HG03442 (cell line): ENCODE data around the gene SLC45A2.
"Not testable (repeated sequence)": the region's sequence is repeated elsewhere in the genome, so short reads cannot be mapped to it uniquely, and the experiment has no call there.

ENCODE experiments used
- ATAC-seq: cut with Tn5 transposase; IDR thresholded peaks from one replicate; pipeline ENCODE4 v1.9.1; 2021; ENCODE audit warnings: mild to moderate bottlenecking, moderate library complexity; ENCODE audit not compliant: unreplicated experiment

The SLC45A2 gene

DNA sequence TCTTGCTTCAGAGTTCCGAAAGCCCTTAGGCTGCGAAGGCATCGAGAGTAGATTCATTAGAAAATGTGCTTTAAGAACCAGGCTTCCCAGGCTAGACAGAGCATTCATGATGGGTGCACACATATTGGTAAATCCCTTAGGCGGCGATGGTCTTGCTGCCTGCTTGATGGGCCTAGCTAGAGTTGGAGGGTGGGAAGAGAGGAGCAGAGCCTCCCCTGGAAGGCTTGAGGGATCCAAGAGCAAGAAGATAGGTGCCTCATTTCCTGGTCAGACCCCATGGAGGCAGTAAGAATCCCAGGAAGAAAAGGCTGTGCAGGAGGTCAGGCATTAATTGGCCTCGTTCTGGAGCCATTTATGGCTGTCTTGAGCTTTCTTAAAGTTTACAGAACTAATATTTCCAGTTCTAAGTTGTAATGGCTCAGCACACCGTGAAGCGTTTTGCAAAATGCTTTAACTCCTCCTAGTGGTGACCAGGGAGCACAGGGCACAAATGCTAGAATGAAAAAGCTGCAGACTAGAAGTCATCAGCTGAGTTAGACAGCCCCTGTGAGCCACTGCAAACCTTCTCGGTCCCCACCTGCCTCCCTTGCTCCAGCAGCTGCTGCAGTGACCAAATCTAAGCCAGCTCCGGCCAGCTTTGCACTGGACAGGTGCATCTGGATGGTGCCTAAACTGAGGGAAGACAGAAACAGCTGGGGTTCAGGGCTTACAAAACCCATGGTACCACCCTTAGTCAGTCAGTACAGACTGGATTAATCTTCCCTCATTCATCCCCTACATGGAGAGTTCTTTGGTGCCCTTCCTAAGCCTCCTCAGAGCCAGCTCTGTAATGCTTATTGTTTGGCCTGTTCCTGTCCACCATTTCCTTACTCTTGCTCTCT lies 14.7 kb downstream of the SLC45A2 start:
- ATAC-seq = peak; percentile 77

DNA sequence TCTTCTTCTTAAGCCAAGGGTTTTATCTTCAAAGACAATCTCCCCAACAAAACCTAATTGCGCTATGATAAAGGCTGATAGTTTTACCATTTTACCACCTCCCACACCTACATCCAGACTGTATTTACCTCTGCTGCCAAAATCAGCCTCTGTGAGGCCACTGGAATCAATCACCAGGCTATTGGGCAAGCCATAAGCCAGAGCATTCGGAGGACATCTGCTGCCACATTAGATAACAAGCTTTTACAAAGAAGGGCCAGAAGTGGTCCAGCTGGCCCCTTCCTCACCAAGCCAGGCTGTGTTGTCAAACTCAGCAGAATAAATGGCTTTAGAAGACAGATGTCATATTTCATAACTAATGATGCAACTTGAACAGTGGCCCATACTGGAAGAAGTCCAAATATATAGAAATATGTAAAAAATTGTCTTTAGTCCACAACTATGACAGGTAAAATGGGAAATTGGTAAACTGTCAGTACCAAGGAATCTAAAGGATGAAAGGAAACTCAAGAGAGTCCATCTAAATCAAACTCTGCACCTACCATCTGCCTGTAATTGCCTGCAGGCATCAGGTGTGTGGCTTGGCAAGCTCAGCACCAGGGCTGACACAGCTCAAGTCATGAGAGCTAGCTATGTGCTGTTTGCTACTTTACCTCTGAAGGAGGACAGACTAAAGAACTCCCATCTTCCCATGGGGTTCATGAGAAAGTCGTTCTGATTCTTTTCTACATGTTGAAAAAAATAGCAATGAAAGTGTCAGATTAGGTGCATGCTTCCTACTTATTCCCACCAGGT lies 16.1 kb downstream of the SLC45A2 start:
- ATAC-seq = no peak

DNA sequence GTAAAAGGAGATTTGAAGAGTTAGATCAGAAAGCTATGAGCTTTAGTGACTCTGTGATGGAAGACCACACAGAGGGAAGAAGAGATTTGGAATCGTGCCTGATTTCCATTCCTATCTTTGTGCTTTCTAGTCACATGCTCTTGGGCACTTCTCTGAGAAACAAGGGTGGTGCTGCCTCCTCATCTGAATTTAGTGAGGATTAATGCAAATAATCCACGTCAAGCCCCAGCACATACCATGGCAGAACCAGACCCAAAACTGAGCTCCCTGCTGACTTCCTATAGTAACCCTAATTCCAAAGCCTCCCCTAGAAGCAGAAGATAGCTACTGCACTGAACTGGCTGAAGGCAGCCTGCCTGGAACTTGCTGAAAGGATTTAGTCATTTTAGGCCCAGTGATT lies 17.7 kb downstream of the SLC45A2 start:
- no peak for ATAC-seq

DNA sequence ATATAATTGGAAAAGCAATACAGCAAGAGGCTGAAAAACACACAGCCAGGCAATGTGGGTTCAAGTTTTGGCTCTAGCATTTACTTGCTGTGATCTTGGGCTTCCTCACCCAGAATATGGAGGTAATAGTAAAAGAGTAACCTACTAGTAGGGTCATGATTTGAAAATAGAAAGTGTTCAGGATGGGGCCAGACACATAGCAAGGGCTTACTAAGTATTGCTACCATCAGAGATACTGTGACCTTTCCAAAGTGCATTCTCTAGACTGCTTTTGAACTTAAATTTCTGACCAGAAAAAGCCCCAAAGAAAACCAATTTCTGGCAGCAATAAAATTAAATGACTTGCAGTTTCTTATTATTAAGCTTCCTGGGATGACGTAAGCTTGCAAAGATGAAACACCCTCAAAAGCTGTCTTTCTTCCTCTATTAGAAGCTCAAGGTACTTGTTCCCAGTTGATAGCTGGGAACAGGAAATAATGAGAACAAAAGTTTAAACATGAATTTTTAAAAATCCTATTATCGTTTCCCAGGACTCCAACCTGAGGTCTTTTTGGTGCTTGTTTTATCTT lies 20.3 kb downstream of the SLC45A2 start:
- ATAC-seq = no peak

DNA sequence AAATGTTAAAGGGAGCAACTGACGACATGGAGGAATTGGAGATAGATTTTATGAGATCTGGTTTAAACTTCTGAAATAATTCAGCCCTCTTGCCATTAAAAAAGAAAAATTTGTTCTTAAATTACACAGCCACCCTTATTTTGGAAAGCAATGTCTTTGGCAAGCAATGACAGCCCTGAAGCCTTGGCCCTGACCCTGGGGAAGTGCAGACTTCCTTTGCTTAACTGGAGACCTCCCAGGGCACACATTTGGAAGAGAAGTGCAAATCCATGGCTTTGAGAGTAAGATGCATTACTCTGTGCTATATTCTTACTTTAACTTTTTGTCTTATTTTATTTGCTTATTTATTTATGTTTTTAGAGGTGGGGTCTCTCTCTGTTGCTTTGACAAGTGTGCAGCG lies 26.3 kb downstream of the SLC45A2 start:
- no peak for ATAC-seq

DNA sequence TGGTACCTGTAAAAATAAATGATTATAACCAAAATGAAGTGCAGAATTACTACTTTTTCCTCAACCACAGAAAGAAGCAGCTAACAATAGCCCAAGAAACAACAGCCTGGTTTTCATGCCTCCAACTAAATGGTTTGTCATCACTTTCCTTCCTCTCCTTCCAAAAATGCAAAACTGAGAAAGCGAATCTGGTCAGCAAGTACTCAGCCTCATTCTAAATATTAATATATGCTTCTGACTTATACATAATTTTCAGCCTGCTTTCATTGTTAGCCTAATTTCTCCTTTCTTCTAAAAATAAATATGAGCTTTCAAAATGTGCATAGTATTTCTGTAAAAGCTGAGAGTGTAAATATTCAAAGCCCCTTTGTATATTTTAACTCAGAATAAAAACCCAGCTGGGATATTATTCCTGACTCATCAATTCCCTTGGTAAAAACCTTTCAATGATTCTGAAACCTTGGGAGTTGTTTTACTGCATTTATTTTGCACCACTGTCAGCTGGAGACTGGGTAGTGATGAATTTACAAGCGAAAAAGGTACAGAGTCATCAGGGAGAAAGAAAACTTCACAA lies 26.8 kb downstream of the SLC45A2 start:
- no peak for ATAC-seq

DNA sequence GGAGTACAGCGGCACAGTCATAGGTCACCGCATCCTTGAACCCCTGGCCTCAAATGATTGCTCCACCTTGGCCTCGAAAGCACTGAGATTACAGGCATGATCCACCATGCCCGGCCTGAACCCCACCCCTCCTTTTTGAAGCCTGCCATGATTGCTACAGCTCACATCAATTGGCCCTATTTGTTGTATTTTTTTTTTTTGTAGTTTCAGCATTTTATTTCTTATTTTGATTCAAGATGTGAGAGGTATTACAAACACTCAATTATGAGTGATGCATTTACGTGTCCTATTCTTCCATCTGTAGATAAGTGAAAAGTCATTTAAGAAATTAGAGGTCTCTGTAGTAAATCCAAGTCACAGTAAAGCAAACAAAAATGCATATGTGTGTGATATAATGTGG lies 32.3 kb downstream of the SLC45A2 start:
- not testable (repeated sequence) for ATAC-seq

DNA sequence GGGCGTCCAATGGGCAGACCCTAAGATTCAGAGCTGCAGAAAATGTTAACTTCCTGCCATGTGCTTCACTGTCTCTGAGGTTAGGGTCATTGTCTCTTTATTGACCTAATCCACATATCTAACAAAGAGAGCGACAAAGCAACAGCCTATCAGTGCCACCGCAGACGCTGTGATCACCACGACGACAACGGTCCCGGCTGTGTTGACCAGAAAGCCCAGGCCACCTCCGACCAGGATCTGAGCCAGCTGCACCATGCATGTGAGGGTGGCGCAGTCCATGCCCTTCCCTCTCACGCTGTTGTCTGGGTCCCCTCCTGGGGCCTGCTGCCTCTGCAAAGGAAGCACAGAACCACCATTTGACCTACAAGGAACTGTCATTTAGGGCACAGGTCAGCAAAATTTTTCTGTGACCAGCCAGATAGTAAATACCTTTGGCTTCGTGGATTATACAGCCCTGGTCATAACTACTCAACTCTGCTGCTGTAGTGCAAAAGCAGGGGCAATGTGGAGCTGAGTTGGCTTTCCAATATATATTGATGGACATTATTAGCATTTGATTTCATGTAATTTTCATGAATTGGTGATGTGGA lies 39.9 kb downstream of the SLC45A2 start:
- ATAC-seq = no peak

DNA sequence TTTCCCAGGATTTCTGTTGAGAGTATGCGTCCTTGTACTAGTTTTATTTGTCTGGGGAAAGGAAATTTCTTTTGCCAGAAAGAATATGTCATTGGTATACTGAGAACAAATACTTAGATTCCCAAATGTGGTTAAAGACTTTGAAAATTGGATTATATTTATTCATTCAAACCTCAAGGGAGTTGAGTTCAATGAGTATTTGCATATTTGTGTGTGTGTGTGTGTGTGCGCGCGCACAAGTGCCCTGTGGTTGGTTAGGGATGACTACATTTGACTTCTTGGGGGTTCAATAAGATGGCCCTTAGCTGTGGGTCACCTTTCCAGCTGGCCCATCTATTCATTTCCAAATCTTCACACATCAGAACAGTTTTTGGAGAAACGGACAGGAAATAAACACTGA lies 43.4 kb downstream of the SLC45A2 start:
- ATAC-seq = no peak

DNA sequence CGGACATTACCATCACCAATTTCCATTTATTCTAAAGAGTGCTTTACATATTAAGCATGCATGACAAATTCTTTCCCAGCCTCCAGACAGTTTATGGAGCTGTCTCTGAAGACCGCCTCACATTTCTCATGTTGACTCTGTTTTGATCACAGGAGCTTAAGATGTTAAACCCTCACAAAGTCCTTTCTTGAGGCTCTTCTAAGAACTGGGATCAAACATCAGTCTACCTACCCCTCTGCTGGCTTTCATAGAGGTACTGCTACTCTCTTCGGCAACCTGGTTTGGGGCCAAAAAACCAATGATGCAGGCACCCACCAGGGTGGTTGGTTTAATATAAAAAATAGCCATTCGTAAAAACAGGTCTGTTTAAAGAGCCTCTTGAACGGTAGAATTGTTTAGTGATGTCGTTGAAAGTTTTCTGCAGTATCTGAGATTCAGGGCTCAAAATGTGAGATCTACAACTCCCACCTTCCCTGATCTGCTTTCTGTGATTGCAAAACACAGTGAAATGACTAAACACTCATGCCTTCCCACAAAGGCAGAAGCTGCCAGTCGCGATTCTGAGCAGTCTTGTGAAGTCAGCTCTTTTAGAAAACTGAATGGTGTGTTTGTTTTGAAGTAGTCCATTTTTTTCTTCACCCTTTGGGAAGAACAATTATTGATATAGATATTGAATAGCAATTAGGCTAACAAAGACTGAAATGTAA lies 44.8 kb downstream of the SLC45A2 start:
- ATAC-seq = no peak

DNA sequence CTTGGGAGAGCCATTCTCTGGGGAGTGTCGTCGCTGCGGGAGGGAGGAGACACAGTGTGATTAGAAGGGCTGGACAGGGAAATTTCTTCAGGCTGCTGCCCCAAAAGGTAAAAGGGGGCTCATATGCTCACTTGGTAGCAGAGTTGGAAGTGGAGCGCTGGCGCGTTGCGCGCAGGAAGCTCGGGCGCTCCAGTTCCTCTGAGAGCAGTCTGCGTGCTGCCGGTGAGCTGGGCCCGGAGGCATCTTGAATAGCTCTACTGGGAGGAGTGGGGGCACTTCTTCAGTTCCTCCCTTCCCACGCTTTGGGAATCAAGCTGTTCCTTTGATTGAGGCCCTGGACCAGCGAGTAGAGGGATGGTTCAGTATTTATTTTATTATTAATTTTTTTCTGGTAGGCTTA lies 45.6 kb downstream of the SLC45A2 start:
- no peak for ATAC-seq

DNA sequence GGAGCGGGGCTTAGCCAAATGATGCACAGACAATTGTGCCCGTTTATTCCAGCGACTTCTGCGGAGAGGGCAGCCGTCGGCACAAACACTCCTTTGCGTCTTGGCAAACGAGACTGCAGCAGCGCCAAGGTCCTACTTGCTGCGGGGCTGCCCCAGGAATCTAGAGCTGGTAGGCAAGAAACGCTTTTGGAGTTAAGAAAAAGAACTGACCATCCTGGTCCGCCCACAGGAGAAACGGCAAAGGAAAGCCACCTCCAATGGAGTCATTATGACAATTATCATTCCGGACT lies 46.0 kb downstream of the SLC45A2 start:
- ATAC-seq = no peak

DNA sequence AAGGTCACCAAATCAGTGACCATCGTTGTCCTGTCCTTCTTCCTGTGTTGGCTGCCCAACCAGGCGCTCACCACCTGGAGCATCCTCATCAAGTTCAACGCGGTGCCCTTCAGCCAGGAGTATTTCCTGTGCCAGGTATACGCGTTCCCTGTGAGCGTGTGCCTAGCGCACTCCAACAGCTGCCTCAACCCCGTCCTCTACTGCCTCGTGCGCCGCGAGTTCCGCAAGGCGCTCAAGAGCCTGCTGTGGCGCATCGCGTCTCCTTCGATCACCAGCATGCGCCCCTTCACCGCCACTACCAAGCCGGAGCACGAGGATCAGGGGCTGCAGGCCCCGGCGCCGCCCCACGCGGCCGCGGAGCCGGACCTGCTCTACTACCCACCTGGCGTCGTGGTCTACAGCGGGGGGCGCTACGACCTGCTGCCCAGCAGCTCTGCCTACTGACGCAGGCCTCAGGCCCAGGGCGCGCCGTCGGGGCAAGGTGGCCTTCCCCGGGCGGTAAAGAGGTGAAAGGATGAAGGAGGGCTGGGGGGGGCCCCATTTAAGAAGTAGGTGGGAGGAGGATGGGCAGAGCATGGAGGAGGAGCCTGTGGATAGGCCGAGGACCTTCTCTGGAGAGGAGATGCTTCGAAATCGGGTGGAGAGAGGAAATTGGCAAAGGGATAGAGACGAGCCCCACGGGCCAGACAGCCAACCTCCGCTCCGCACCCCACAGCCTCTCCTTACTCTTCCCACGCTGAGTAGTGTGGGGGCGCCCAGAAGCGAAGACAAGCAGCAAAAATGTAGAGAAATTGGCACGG lies 46.6 kb downstream of the SLC45A2 start:
- no peak for ATAC-seq

DNA sequence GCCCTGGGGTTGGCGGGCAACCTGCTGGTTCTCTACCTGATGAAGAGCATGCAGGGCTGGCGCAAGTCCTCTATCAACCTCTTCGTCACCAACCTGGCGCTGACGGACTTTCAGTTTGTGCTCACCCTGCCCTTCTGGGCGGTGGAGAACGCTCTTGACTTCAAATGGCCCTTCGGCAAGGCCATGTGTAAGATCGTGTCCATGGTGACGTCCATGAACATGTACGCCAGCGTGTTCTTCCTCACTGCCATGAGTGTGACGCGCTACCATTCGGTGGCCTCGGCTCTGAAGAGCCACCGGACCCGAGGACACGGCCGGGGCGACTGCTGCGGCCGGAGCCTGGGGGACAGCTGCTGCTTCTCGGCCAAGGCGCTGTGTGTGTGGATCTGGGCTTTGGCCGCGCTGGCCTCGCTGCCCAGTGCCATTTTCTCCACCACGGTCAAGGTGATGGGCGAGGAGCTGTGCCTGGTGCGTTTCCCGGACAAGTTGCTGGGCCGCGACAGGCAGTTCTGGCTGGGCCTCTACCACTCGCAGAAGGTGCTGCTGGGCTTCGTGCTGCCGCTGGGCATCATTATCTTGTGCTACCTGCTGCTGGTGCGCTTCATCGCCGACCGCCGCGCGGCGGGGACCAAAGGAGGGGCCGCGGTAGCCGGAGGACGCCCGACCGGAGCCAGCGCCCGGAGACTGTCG lies 47.3 kb downstream of the SLC45A2 start:
- ATAC-seq = no peak

DNA sequence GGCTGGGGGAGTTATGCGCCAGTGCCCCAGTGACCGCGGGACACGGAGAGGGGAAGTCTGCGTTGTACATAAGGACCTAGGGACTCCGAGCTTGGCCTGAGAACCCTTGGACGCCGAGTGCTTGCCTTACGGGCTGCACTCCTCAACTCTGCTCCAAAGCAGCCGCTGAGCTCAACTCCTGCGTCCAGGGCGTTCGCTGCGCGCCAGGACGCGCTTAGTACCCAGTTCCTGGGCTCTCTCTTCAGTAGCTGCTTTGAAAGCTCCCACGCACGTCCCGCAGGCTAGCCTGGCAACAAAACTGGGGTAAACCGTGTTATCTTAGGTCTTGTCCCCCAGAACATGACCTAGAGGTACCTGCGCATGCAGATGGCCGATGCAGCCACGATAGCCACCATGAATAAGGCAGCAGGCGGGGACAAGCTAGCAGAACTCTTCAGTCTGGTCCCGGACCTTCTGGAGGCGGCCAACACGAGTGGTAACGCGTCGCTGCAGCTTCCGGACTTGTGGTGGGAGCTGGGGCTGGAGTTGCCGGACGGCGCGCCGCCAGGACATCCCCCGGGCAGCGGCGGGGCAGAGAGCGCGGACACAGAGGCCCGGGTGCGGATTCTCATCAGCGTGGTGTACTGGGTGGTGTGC lies 48.0 kb downstream of the SLC45A2 start, which contains the start of gene RXFP3:
Gene RXFP3, plus strand, starts transcription at position 6 of the 636 bp plus-strand sequence. Its CDS starts 355 bp downstream, at position 361.
- ATAC-seq = no peak

DNA sequence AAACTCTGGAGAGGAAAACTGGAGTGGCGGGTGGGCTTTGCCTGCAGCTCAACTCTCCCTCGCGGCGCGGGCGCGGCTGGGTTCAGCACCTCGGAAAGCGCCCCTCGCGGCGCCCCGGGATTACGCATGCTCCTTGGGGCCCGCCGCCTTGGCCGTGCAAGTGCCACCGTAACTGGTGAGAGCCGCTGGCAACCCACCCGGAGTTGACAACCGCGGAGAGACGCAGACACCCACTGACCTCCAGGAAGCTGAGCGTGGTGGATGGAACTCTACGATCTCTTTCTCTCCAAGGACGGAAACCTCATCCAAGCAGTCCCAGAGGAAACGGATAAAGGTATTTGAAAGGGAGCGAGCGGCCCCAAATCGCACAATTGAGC lies 48.5 kb downstream of the SLC45A2 start:
- no peak for ATAC-seq

DNA sequence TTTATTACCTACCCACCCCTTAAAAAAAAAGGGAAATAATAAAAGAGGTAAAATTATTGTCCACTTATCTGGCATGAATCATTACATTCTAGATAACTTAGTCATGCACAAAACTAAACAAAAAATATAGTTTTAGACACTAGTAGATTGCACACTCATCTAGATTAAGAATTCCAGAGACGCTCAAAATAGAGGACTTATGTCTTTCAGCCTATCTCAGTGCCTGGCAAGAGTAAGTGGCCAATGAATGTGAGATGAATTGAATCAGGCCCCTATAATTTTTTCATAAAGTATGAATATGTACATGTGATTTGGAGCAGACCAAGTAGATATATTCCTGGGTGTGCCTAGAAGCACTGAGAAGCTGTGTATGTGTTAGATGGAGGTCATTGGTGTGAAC lies 50.3 kb downstream of the SLC45A2 start:
- ATAC-seq = peak; percentile 26

DNA sequence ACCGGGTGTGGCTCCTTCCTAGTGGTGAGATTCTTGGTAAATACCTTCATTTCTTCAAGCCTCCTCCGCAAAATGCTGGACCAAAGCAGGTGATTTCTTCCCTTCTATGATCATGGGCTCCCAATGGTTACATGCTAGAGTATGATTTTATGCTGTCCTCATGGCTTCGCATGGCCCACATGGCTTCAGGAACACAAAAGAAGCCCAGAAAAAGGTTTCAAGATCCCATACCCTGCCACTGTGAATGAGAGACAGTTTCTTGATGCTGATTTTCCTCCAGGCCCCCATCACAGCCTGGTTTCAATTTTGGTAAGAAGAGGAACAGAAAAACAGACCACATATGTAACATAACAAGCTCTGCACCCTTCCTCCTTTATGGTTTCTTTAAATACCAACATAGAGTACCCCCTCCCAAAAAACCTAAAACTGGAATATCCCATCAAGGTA lies 50.7 kb downstream of the SLC45A2 start:
- ATAC-seq = peak; percentile 90

DNA sequence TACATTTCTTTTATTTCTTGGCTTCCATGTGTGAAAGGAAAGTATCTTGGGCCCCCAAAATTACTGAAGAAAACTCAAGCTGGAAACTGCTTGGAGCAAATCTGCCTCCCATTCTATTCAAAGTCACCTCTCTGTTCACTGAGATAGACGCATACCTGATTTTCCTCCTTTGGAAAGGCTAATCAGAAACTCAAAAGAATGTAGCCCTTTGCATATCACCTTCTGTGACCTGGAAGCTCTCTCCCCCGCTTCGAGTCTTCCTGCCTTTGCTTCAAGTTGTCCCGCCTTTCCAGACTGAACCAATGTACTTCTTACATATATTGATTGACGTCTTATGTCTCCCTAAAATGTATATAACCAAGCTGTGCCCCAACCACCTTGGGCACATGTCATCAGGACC lies 53.4 kb downstream of the SLC45A2 start:
- ATAC-seq = no peak
